Left colon (tissue), 2 donors: Measurements from ENCODE around the gene SHROOM3. TPM values are rescaled to one million over a fixed set of nuclear protein-coding genes. Genes with fewer than 3 reads are reported as not detected.

ENCODE experiments used
- ATAC-seq: fragments of 200-7000 bp; cut with Tn5 transposase; one replicate; pipeline ENCODE4 v1.9.1; 2020; ENCODE audit warnings: mild to moderate bottlenecking, moderate library complexity
- DNase-seq, 2 donors: peaks; one replicate each; pipeline ENCODE4 v3.0.0-alpha.2; 2020
- intact Hi-C, 2 donors: fragments of 100-400 bp; cut with DNase I in 1 of 2; cut with micrococcal nuclease in 1 of 2; formaldehyde crosslinking; loops; one replicate each; pipeline versions ENCODE4 v1.11.2 to v1.14.0; 2022; cut with DNase I, micrococcal nuclease
- total RNA-seq, 2 donors: library from RNA; stranded (reverse); fragmentation: NEBNext Ultra II Directional; extraction: Animal tissue kit (Norgen Biotek cat#: 25700); gene quantifications; one replicate each; pipeline ENCODE4 v1.2.1, GENCODE V29; 2021
- donor health status: DM: no; HTN: no; CAD: no.
- donor health status: DM: yes; HTN: yes; CAD: no.

Gene SHROOM3
- total RNA-seq, 2 donors from 2014 or later: 158 to 248 TPM

DNA sequence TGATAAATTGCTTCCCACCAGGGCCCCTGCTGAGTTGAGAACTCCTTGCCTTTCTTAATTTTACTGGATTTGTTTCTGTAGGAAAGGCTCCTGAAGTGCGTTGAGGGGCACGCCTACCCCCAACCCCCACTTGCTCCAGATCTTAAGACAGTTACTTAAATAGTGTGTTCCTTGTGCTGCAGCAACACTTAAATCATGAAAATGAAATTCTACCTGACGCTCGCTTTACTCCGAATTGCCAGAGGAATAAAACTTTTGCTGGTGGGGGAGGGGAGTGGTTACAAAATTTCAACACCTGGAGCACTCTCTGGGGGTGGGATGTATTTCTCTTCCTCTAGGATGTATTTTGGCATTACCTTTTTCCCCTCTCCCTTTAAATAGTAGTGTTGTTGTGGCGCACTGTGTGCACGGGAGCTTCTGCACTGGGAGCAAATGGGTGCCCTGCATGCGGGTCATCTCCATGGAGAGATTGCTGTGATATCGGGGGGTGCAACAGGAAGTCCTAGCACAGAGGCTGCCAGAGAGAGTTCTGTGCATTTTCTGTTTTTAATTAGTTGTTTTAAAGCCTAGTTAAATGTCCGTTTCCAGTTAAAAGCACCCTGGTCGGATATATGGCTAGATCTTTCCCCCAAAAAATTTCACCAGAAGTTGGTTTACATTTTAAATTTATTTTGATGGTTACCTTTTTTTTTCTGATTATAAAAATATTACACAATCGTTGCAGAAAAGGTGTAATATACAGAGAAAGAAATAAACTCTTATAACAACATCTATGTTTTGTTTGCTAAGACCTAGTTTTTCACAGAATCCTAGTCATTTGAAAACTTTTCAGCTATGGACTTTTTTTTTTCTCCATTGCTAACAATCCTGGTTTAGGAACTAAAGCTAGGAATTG is 255.2 kb downstream of the SHROOM3 start:
- intact Hi-C loops: no loop called here
- peak; percentile 44 for ATAC-seq
- DNase-seq: peak in 1 of 2 donors; percentile 35

DNA sequence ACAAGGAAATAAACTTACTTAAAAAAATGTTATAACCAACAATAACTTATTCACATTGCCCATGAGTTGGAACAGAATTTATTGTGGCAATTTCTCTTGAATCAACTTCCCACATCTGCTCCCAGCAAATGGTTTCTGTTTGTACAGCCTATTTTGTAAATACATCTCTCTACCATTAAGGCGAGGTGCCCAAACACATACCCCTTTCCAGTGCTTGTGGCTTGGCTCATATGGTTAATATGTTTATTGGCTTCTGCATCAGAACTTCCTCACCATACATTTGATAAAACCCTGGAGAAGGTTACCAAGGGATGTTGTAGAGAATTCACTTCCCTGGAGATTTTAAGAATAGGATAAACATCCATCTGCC is 255.9 kb downstream of the SHROOM3 start:
- intact Hi-C loops: no loop called here
- ATAC-seq (peak; percentile 61), DNase-seq (peak in 1 of 2 donors; percentile 44)

DNA sequence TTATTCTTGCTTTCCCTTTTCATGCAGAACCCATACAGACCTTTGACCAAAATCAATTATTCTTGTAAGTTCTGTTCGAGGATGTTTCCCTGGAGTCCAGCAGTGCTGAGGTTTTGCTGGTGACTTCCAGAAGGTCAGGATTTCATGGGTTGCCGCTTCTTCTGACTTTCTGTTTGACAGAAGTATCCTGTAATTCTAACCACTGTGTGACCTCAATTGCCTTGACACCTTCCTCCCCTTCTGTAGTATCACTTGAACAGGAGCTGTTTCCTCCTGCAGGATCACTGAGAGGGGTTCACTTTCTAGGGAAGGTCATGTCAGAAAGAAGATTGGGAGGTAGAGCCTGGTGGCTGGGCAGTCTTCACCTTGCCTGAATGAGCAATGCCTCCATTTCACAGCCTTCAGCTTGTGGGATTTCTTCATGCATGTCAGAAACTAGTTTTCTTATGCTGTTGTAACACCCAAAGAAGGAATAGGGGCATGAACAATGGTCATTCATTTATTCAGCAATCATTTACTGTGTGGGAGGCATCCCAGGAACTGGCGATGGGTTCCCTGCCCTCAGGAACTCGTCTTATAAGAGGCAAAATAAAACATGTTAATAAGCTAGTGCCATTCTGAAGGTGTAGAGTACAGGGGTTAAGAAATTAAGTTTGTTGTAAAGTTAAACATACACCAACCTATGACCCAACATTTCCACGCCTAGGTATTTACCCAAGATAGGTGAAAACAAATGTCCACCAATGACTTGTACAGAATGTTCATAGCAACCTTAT is 257.0 kb downstream of the SHROOM3 start:
- DNase-seq: no peak
- intact Hi-C loops: no loop called here
- peak; percentile 40 for ATAC-seq

DNA sequence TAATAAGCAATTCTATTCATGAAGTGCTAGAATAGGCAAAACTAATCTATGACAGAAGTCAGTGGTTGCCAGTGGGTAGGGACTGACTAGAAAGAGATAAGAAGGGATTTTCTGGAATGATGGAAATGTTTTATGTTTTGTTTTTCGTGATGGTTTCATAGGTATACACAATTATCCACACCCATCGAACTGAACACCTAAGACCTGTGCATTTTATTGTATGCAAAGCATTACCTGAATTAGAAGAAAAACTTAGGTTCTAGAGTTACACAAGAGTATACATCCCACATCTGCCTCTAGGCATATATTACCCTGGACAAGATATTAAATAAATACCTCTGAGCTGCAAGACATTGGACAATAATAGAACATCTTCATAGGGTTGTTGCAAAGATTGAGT is 257.7 kb downstream of the SHROOM3 start:
- ATAC-seq (no peak), DNase-seq (no peak)
- intact Hi-C loops: no loop called here

DNA sequence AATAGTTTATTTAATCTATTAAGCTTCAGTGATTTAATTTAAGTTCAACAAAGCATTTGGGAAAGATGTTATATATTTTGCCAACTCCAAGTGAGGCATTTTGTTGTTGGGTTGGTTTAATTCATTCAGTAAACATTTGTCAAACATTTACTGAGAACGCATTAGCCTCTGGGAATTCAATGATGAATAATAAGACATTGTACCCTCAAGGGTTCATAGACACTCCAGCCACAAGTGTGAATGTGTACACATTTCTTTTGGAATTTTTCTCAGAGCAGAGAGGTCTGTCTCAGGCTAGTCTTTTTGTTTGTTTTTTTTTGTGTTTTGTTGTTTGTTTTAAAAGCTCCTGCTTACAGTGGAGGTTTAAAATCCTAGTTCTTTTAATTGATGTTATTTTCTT is 259.0 kb downstream of the SHROOM3 start:
- ATAC-seq (no peak), DNase-seq (no peak)
- intact Hi-C loops: no loop called here

DNA sequence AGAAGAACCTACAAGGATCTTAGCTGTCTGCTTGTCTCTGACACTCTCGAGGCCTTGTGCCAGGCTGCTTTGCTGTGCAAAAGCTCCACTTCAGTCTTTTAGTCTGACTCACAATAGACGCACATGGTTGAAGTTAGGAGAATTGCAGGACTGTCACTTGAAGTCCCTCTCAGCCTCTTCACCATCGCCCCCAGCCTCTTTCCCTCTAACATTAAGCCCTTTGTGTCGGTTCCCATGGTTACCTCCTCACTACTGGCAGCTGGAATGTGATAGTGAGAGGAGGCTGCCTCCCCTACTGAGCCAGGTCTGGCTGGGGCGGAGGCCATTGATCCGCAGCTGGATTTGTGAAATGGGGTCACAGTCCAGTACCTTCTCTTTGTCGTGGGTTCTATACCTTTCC is 261.1 kb downstream of the SHROOM3 start:
- DNase-seq (no peak), ATAC-seq (no peak)
- intact Hi-C loops: no loop called here

DNA sequence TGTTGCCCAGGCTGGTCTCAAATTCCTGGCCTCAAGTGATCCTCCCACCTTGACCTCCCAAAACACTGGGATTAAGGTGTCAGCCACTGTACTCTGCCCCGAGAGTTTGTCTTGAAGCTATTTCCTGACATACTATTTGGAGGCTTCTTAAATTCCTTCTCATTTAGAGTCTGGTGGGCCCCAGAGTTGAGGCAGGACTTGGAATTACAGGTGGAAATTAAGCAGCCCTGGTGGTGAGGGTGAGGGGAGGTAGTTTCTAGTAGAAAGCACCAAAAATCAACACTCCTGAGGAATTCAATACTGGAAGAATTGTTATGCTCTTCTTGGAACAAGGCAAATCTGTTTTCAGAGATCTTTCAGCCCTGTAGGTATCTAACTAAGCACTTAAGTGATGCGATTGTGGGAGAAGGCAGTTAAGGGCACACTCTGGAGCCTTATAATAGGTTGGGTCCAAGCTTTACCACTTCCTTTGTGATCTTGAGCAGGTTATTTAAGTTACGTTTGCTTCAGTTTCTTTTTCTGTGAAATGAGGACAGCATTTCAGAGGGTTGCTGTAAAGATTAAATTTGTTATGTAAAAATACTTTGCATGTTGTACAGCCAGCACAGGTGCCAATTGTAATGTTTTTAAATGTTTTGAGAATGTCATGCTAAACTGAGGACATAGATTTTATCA is 262.2 kb downstream of the SHROOM3 start:
- intact Hi-C loops: no loop called here
- no peak for DNase-seq
- ATAC-seq: no peak

DNA sequence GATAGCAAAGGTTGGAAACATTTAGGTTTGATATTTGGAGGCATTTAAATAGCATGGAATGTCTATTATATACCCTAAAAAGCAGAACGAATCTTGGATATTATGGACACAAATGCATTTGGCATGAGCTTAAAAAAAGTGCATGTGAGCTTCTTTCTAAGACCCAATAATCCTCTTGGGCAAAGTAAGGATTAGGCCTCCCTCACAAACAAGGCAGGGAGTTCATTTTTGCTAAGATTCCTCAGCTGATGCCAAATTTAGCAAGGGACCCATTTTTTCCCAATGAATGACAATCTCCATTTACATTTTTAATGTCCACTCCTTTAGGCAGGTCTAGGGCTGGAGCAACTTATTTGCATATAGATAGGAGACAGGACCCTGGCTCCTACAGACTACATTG is 263.1 kb downstream of the SHROOM3 start:
- intact Hi-C loops: no loop called here
- DNase-seq (no peak), ATAC-seq (no peak)

DNA sequence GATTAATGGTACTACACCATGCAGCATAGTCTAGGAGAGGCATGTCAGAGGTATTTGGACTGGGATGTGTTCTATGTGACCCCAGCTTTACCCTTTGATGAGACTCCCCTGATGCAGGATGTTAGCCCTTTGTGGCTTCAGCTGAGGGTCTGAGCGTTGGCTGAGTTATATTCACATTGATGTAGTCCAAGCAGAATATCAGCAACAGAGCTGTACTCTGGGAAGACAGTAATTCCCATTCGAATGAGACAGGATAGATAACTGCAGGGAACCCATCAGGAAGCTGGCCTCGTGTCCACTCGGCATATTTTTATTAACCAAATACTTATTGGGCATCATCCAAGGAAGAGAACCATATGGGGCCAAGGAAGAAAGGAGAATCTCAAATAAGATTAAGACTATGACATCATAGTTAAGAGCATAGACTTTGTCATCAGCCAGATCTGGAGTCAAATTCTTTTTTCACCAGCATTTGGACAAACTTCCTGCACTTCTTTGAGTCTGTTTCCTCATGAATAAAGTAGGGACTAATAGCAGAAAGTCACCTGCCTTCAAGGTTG is 264.8 kb downstream of the SHROOM3 start:
- ATAC-seq: no peak
- intact Hi-C loops: no loop called here

DNA sequence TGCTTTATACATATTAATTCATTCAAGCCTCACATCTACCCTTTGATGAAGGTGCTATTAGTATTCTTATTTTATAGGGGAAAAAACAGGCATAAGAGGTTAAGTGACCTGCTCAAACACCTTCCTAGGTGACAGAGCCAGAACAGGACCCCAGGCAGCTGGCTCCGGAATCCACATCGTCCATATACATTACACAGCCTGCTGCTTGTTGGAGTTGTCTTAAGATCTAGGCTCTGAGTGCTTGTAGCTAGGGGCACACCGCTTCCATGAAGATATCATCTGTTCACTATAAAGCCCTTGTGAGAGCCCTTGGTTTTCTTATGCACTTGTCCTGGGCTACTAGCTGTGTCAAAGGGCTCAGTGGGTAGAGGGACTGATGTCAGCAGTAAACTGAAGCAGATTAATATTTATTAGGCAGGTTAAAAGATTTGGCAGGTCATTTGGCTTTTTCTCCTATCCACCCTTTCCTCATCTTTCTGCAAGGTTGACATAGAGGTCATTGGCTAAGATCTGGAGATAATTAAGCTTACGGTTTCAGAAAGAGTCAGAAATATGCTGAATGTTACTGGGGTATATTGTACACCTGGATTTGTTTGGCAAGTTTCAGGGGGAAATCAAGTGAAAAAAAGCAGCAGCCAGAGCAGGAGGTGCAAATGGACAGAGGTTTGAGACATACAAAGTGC is 267.6 kb downstream of the SHROOM3 start:
- intact Hi-C loops: no loop called here
- no peak for ATAC-seq
- DNase-seq: no peak

More for the DNA sequence above, 264.8 kb downstream of the SHROOM3 start:
- no peak for DNase-seq

DNA sequence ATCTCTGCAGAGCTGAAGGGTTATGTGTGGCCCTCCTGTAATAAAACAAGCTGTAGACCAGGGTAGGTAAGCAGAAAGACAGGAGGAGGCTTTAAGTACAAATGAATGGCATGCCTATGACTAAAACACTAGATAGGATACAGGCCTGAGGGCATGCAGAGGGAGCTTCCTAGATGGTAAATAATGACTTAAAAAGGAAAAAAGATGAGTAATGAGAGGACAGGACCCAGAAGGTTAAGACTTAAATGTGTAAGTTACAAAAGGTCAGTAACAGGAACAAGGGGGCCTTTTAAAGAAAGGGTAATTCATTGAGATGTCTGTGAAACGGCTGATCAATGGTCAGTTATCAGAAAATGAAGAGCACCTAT is 268.1 kb downstream of the SHROOM3 start:
- DNase-seq (no peak), ATAC-seq (no peak)
- intact Hi-C loops: no loop called here

DNA sequence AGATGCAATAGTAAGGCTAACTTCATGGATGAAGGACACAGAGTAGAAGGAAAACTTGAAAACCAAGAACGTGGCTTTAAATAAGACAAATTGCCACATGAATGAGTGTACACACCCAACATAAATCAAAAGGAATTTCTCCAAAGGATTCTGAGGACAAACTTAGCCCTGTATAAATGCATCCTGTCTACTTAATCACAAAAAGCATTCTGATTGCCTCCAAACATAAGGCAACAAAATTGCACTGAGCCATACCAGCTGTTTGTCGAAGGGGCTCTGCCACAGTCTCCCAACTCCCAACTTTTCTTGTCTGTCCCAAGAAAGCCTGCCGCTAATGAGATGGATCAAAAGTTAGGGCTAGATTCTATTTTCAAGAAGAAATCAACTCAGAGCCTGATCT is 268.6 kb downstream of the SHROOM3 start:
- intact Hi-C loops: no loop called here
- ATAC-seq (no peak), DNase-seq (no peak)

DNA sequence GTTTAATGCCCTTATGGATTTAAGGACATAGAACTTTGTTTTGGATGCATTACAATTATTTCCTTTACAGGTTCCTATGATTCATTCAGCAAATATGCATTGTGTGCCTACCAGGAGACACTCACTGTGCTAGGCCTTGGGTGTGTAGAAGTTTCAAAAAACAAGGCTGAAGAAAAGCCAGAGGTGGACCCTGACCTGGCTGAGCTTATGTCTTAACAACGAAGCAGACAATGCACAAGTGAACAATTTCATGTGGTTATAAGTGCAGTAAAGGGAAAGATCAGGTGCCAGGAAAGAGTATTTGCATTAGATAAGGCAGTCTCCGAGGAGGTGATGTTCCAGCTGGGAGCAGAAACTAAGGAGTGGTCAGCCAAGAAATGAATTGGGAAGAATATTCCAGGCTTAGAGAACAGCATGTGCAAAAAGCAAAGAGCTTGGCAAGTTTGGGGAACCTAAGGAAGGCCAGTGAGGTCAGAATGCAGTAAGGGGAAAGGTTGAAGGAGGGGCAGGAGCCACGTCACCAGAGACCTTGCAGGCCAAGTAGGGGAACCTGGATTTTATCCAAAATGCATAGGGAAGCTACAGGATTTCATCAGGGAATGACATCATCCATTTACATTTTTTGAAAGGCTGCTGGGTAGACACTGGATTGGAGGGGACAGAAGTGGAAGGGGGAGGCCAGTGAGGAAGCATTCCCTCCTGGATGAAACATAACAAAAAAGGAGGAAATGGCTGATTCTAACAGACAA is 269.3 kb downstream of the SHROOM3 start:
- DNase-seq (peak; percentile 55 to 82), ATAC-seq (peak; percentile 88)
- intact Hi-C loops: no loop called here

DNA sequence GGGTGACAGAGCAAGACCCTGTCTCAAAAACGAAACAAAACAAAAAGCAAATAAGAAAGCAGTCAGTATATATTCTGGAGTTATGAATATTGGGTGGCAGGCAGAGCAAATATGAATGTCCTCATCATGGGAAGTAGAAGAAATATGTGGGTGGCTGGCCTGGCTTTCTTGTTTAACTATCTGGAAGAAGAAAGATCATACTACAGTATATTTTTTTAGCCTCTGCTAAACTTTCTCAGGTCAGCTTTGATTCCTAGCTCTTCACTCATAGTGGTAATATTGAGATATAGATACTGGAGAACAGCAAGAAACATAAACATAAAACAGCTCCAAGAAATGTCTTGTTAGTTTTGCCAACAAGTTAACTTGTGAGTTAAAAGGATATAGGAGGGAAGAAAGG is 270.4 kb downstream of the SHROOM3 start:
- DNase-seq (no peak), ATAC-seq (no peak)
- intact Hi-C loops: no loop called here

DNA sequence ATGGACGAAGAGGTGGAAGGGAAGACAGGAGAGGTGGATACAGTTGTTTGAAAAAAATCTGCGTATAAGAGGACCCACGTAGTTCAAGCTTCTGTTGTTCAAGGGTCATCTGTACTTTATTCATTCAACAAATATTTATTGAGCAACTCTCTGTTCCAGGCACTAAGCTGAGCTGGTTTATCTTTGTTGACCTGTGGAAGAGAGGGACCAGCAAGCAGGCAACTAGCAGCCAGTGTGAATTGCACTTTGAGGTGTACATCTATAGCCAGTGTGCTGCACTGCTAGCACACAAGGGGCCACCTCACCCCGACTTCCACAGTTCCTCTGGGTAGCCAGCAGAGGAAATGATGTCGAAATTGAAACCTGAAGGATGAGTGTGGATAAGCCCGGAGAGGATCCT is 271.6 kb downstream of the SHROOM3 start:
- intact Hi-C loops: no loop called here
- no peak for ATAC-seq
- no peak for DNase-seq

DNA sequence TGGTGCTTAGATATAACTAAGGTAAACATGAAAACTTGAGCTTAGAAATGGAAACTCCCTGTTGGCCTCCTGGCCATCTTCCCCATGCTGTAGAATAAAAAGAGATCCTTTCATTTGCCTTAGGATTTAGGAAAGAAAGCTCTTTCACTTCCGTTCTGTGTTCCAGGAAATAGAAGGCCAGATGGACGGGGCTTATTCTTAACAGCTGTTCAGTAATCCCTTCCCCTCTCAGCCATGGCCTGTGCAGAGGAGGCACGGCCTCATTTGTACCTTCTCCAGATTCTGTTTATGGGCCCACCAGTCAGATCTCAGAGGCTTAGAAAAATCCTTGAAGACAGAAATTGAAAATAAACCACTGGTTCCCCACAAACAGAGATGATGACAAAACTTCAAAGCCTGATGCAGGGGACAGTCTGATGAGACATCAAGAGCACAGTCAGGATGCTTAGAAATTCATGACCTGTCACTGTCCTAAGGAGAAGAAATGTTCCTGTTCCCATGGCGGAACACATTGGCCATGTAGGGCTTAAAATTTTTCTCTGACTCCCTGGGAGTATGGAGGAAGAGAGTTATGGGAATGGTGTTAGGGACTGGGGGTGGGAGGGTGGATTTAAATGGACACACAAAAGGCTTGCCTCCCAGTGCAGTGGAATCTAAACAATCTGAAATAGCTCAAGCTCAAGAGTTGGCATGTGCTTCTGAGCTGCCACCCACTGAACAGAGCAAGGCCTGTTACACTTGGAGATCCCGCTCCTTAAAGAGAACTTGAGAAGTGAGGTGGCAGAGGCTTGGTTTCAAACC is 274.1 kb downstream of the SHROOM3 start:
- no peak for ATAC-seq
- intact Hi-C loops: no loop called here

DNA sequence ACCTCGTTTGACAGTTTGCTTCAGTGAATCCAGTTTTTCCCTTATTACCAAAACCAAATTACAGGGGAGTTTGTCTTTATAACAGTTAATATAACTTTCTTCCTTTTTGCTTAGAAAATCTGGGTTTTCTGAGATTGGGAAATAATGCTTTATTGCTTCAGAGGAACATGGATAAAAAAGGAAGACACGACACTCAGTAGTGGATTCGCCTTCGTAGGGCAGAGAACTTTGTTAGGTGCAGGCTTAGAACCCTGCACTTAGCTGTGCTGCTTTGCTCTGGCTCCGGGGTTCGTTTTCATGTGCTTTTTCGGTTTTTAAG is 274.7 kb downstream of the SHROOM3 start:
- DNase-seq (no peak), ATAC-seq (no peak)
- intact Hi-C loops: no loop called here

More for the DNA sequence above, 274.1 kb downstream of the SHROOM3 start:
- no peak for DNase-seq

DNA sequence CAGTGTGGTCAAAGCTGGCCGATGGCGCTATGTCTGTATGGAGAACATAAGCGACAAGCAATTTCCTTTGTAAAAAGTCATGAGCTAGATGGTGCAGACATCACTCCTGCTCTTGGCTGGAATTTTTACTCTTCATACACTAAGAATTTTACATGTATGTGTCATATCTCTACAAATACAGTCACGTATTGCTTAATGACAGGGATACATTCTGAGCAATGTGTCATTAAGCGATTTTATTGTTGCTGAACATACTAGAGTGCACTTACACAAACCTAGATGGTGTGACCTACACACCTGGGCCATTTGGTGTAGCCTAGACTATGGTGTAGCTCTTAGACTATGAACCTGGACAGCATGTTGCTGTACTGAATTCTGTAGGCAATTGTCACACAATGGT is 277.5 kb downstream of the SHROOM3 start:
- ATAC-seq: peak; percentile 65
- DNase-seq: no peak
- intact Hi-C loops: no loop called here
